ENCODE results near the gene IFITM5. TPM values are rescaled to one million over a fixed set of nuclear protein-coding genes. Genes with fewer than 3 reads are reported as not detected.

IFITM5 gene
- total RNA-seq, 4 donors from 2014 or later = not detected

GRCh38 chr11:250274-250673, 49.1 kb downstream of the IFITM5 start:
- H3K4me3 ChIP-seq (ENCODE audit: low read depth, poor library complexity, severe bottlenecking) = no peak overlapping the region
- intact Hi-C loops (cut with DNase I; ENCODE audit: low total_unique reads) = loop anchor here (10.0 kb wide), 1 partner anchor 105 kb away; no protein-coding TSS in a partner anchor
- DNase-seq (ENCODE audit: low spot score in 2 of 2) = no peak
- no peak for TF ChIP-seq CTCF (IDR thresholded peaks at IDR 0.05)
- TF ChIP-seq POLR2A (IDR thresholded peaks at IDR 0.05) = no peak
- 82 to 92% methylated on average over 5 of the region's 5 CpGs for WGBS, 2 donors

- H3K4me3 ChIP-seq (ENCODE audit: low read depth, poor library complexity, severe bottlenecking) = no peak overlapping the region
Measured at GRCh38 chr11:249062-249461, 50.3 kb downstream of the IFITM5 start.

More at GRCh38 chr11:249062-249461, 50.3 kb downstream of the IFITM5 start:
- intact Hi-C loops (cut with DNase I; ENCODE audit: low total_unique reads) = no loop called here
- DNase-seq (ENCODE audit: low spot score in 2 of 2) = no peak
- TF ChIP-seq CTCF (IDR thresholded peaks at IDR 0.05) = no peak
- TF ChIP-seq POLR2A (IDR thresholded peaks at IDR 0.05) = no peak
- WGBS, 2 donors = 89 to 95% methylated on average over 8 of the region's 8 CpGs

Other genes with a start within 250 kb of the IFITM5 start
- not detected for gene SCGB1C1, start 106.4 kb downstream of the IFITM5 start, total RNA-seq
- 10 to 100 TPM; 25.5 to 33.3 (median 31.6) TPM for gene BET1L, start 92.1 kb downstream of the IFITM5 start, total RNA-seq
- gene RIC8A, start 91.8 kb downstream of the IFITM5 start, total RNA-seq = 10 to 100 TPM; 58.0 to 91.2 (median 66.9) TPM
- gene SIRT3, start 63.2 kb downstream of the IFITM5 start, total RNA-seq = 10 to 100 TPM; 12.6 to 18.4 (median 14.2) TPM
- 100 to 1,000 TPM in 1 of 4 donors, 10 to 100 TPM in 3; 65.1 to 115 (median 90.8) TPM for gene PSMD13, start 62.5 kb downstream of the IFITM5 start, total RNA-seq
- gene NLRP6, start 21.1 kb downstream of the IFITM5 start, total RNA-seq = under 1 TPM in 3 of 4 donors, not detected in 1; 0.25 to 0.32 (median 0.27) TPM
- gene PGGHG, start 10.4 kb downstream of the IFITM5 start, total RNA-seq = 1 to 10 TPM; 4.0 to 7.7 (median 6.9) TPM
- gene IFITM2, start 8.3 kb upstream of the IFITM5 start, total RNA-seq = 10 to 100 TPM; 22.2 to 99.4 (median 52.9) TPM
- gene IFITM1, start 14.5 kb upstream of the IFITM5 start, total RNA-seq = 100 to 1,000 TPM in 1 of 4 donors, 10 to 100 TPM in 3; 44.2 to 114 (median 65.4) TPM
- gene IFITM3, start 21.3 kb upstream of the IFITM5 start, total RNA-seq = 100 to 1,000 TPM in 1 of 4 donors, 10 to 100 TPM in 3; 39.6 to 124 (median 84.2) TPM
- 10 to 100 TPM in 1 of 4 donors, 1 to 10 TPM in 3; 1.8 to 20.0 (median 5.0) TPM for gene B4GALNT4, start 70.0 kb upstream of the IFITM5 start, total RNA-seq
- gene PKP3, start 94.7 kb upstream of the IFITM5 start, total RNA-seq = 100 to 1,000 TPM; 612 to 880 (median 754) TPM
- 10 to 100 TPM; 15.1 to 23.2 (median 19.0) TPM for gene SIGIRR, start 115.5 kb upstream of the IFITM5 start, total RNA-seq
- gene ANO9, start 142.5 kb upstream of the IFITM5 start, total RNA-seq = 100 to 1,000 TPM in 2 of 4 donors, 10 to 100 TPM in 2; 55.7 to 116 (median 92.1) TPM
- gene PTDSS2, start 150.8 kb upstream of the IFITM5 start, total RNA-seq = 100 to 1,000 TPM in 1 of 4 donors, 10 to 100 TPM in 3; 35.0 to 108 (median 38.7) TPM
- 100 to 1,000 TPM; 419 to 465 (median 446) TPM for gene RNH1, start 207.7 kb upstream of the IFITM5 start, total RNA-seq
- gene HRAS, start 236.1 kb upstream of the IFITM5 start, total RNA-seq = 100 to 1,000 TPM in 3 of 4 donors, 10 to 100 TPM in 1; 98.5 to 196 (median 117) TPM
- 1 to 10 TPM; 1.5 to 2.7 (median 1.8) TPM for gene LRRC56, start 238.0 kb upstream of the IFITM5 start, total RNA-seq

Data from lower leg skin (tissue), 4 donors.